GM18519 (cell line): ENCODE data around the gene COL27A1.
"Not testable (repeated sequence)": the region's sequence is repeated elsewhere in the genome, so short reads cannot be mapped to it uniquely, and the experiment has no call there.

Experiments used
- ATAC-seq: cut with Tn5 transposase; IDR thresholded peaks from one replicate; pipeline ENCODE4 v1.9.1; 2021; ENCODE audit warnings: mild to moderate bottlenecking, moderate library complexity; ENCODE audit not compliant: unreplicated experiment, low FRiP score

The COL27A1 gene

GRCh38 chr9:114178756-114179450, 23.6 kb downstream of the COL27A1 start:
- ATAC-seq = no peak

GRCh38 chr9:114179516-114179915, 24.2 kb downstream of the COL27A1 start:
- ATAC-seq = no peak

- ATAC-seq = no peak
Observed at GRCh38 chr9:114180696-114181606, 25.6 kb downstream of the COL27A1 start.

- ATAC-seq = no peak
Observed at GRCh38 chr9:114181607-114182409, 26.5 kb downstream of the COL27A1 start.

- no peak for ATAC-seq
Observed at GRCh38 chr9:114183006-114183405, 27.7 kb downstream of the COL27A1 start.

GRCh38 chr9:114184071-114184470, 28.7 kb downstream of the COL27A1 start:
- no peak for ATAC-seq

GRCh38 chr9:114184866-114185265, 29.5 kb downstream of the COL27A1 start:
- no peak for ATAC-seq

- ATAC-seq = no peak
Observed at GRCh38 chr9:114185570-114186490, 30.5 kb downstream of the COL27A1 start.

GRCh38 chr9:114186605-114187289, 31.4 kb downstream of the COL27A1 start:
- no peak for ATAC-seq

GRCh38 chr9:114187827-114188226, 32.5 kb downstream of the COL27A1 start:
- ATAC-seq = no peak

- ATAC-seq = no peak
Observed at GRCh38 chr9:114189823-114190562, 34.7 kb downstream of the COL27A1 start.

GRCh38 chr9:114190563-114190905, 35.2 kb downstream of the COL27A1 start:
- no peak for ATAC-seq

- ATAC-seq = not testable (repeated sequence)
Observed at GRCh38 chr9:114191402-114191801, 36.1 kb downstream of the COL27A1 start.

GRCh38 chr9:114192539-114192938, 37.2 kb downstream of the COL27A1 start:
- no peak for ATAC-seq

GRCh38 chr9:114193090-114193489, 37.8 kb downstream of the COL27A1 start:
- no peak for ATAC-seq

- no peak for ATAC-seq
Observed at GRCh38 chr9:114196117-114196516, 40.8 kb downstream of the COL27A1 start.

GRCh38 chr9:114196979-114197622, 41.8 kb downstream of the COL27A1 start:
- ATAC-seq = no peak
